ENCODE data around the gene AGK.
"Not testable (repeated sequence)": the region's sequence is repeated elsewhere in the genome, so short reads cannot be mapped to it uniquely, and the experiment has no call there.

The AGK gene

GRCh38 chr7:141676618-141677017 is 125.4 kb downstream of the AGK start:
- no peak for DNase-seq (ENCODE audit: low read depth in 2 of 2)

- no peak for DNase-seq (ENCODE audit: low read depth in 2 of 2)
These were observed 127.8 kb downstream of the AGK start for GRCh38 chr7:141679014-141679413.

GRCh38 chr7:141685285-141686023 is 134.2 kb downstream of the AGK start:
- DNase-seq (ENCODE audit: low read depth in 2 of 2): no peak

GRCh38 chr7:141686074-141686473 is 134.9 kb downstream of the AGK start:
- no peak for DNase-seq (ENCODE audit: low read depth in 2 of 2)

DNA sequence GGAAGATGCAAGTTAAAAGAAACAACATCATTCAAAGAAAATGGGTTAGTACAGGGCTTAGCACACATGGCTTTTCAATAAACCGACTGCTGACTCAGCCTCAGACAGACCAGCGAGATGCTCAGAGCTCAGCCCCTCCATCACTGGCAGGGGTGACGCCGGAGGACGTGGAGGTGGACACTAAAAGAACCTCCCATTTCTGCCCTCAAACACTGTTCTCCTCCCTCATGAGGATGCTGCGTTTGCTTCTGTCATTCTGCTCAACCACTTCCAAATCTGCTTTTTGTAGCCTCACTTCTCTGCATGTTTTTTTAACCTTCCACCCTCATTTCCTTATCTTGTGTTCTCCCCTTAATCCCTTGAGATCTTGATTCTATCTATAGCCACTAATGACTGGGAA is 135.5 kb downstream of the AGK start:
- DNase-seq (ENCODE audit: low read depth in 2 of 2): no peak

GRCh38 chr7:141688043-141688442 is 136.8 kb downstream of the AGK start:
- DNase-seq (ENCODE audit: low read depth in 2 of 2): no peak

DNA sequence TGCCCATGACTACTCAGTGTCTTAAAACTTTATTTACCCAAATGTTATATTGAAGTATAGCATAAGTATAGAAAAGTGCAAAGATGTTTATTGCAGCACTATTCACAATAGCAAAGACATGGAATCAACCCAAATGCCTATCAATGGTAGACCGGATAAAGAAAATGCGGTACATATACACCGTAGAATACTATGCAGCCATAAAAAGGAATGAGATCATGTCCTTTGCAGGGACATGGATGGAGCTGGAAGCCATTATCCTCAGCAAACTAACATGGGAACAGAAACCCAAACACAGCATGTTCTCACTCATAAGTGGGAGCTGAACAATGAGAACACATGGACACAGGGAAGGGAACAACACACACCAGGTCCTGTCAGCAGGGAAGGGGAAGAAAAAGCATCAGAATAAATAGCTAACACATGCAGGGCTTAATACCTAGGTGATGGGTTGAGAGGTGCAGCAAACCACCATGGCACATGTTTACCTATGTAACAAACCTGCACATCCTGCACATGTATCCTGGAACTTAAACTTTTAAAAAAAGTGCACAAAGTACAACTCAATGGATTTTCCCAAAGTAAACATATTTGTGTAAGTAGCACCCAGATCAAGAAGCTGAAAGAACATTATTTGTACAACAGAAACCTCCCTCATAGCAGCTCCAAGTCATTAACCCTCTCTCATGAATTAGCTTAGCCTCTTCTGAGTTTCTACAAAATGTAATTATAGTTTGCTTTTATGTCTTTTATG is 138.0 kb downstream of the AGK start:
- not testable (repeated sequence) for DNase-seq (ENCODE audit: low read depth in 2 of 2)

DNA sequence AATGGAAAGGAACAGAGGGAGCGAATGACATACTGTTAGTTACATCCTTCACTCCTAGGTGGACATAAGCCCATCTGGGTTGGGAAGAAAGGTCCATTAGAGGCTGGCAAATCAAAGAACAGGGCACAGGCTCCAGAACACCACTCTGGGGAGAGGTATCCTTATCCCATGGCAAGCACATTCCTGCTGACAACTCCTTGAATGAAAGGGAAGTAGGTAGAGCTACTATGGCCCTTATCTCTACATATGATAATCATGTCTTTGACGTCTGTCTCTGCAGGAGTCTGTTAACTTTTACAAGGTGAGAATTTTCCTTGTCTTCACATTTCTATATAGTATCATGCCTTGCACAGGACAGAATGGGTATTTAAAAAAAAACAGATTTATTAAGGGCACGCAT is 140.3 kb downstream of the AGK start:
- no peak for DNase-seq (ENCODE audit: low read depth in 2 of 2)

DNA sequence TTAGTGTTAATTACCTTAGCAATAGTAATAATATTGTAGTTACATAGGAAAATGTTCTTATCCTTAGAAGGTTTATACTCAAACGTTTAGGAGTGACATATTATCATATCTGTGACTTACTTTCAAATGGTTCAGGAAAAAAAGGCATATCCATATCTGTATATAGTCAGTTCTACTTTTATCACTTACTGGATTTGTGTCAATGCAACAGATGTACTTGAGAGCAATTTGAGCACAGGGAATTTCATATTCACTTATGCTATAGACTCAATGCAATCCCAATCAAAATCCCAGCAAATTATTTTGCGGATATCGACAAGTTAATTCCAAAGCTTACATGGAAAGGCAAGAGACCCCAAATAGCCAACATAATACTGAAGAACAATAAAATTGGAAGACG is 140.8 kb downstream of the AGK start:
- no peak for DNase-seq (ENCODE audit: low read depth in 2 of 2)

GRCh38 chr7:141693082-141693481 is 141.9 kb downstream of the AGK start:
- DNase-seq (ENCODE audit: low read depth in 2 of 2): no peak

DNA sequence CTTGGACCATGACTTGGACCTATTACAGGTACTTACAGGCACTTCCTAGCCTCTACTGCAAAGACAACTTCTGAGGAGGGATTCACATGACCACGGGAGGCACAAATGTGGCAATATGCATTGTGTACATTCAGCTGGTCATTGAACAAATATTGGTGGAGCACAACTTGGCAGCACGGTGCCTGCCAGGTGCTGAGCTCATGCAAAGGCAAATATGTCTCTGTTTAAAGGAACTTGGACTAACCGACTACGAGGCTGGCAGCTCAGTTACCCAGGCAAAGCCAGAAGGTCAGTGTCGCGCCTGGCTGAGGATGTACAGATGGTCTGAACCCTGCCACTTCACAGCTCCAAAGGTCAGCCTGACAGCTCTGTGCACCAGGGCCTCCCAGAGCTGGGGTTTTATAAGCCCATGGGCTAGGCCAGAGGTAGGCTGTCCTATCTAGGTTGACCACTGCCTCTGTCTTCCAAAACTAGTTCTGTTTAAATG is 144.6 kb downstream of the AGK start:
- DNase-seq (ENCODE audit: low read depth in 2 of 2): no peak

- DNase-seq (ENCODE audit: low read depth in 2 of 2): no peak
These were observed 145.1 kb downstream of the AGK start for GRCh38 chr7:141696348-141696747.

DNA sequence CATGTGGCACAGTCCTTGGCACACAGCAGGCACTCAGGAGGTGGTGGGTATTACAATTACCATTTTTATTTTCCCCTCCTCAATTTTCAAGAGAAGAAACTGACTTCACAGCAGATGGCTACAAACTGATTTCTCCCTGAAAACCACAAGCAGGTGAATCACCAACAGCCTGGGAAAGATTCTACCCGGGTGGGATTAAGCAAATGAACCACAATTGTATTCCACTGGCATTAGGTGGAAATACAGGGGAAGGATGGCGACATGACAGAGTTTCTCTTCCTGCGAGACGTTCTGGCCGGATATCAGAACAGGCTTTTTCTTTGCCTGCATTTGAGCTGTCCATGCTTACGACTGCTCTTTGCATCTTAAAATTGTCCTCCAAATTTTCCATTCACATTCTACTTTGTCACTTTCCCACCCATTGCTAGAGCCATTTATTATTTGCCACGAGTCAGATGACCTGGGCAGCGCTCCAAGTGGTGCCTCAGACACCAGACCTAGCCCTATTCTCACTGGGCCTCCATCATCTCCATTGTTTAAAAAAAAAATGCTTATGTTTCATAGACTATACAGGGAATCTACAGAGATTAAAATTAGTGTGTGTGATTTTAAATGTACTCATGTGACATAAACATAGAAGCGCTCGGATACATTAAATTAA is 146.1 kb downstream of the AGK start:
- DNase-seq (ENCODE audit: low read depth in 2 of 2): no peak

DNA sequence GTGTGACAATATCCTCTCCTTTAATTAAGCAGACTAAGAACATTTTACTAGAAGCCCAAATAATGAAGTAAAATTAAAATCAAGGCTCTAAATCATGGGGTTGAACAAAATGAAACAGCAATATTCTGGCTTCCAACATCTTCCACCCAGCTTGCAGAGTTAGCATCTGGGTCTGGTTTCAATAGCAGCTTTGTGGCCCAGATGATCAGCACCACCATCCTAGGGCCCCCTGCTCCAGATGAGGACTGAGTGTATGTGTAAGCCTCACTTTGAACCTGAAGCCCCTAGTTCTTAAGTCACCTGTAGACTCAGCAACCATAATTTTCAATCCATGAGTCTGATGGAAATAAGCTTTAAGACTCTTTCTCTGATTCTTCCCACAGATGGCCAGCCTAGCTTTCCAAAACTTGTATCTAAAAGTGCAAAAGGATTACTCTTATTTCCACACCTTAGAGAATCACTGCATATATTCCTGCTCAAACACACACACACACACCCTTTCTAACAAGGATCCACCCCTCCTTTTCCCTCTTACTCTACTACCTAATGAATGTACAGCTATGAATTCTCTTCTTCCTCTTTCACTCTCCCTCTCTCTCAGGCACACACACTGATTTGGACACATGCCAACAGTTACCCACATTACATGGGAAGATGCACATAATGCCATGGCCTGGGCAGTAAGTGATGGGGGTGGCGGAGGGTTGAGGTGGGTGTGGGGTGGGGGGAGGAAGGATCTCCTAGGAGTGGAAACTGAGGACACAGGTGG is 147.2 kb downstream of the AGK start:
- DNase-seq (ENCODE audit: low read depth in 2 of 2): no peak

- no peak for DNase-seq (ENCODE audit: low read depth in 2 of 2)
These were observed 148.7 kb downstream of the AGK start for GRCh38 chr7:141699860-141700259.

DNA sequence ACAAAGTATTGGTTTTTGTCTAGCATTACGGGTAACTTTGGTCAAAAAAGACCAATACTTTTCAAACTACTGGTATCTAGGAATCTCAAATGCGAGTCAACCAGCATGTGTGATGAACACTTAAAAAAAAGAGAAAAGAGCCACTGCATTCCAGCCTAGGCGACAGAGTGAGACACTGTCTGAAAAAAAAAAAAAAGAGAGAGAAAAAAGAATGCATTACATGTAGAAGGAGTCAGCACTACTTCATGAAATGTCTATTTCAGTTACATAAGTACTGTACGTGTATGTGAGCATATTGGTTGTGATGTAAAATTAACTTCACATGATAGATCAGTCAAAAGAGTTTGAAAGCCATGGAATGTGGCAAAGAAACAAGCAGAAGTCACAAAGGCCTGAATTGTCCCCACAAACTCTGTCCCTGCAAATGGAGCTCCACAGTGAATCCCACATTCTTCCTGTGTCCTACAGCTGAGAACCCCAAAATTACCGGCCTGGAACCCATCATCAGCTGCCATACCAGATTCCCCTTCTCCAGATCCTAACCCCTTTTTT is 149.2 kb downstream of the AGK start:
- no peak for DNase-seq (ENCODE audit: low read depth in 2 of 2)

- DNase-seq (ENCODE audit: low read depth in 2 of 2): no peak
These were observed 149.7 kb downstream of the AGK start for GRCh38 chr7:141700848-141701371.

GRCh38 chr7:141701489-141702046 is 150.4 kb downstream of the AGK start:
- peak; percentile 40 to 51 for DNase-seq (ENCODE audit: low read depth in 2 of 2)

DNA sequence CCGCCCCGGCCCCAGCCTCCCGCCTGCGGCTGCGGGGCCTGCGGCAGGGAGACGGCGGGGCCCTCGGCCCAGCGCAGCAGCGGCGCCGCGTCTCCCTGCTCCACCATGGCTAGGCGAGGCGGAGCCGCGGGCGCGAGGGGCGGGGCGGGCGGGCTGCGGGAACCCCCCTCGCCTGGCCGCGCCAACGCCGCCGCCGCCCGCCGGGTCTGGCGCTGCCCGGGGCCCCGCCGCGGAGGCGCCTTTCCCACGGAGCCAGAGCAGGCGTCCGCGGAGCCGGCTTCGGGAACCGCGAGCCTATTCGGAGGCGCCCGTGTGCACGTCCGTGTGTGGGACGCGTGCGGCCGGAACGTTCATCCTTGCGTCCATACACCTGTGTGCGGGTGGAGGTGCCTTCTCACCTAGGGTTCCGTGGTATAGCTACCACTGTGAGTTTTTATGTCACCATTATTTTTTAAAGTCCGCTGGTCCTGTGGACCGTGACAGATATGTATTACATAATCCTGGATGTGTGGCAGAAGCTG is 150.9 kb downstream of the AGK start, which contains the start of gene DENND11:
TSS of gene DENND11 (minus strand) at position 120 of the 521 bp plus-strand sequence. CDS start at position 107, 13 bp downstream.
- DNase-seq (ENCODE audit: low read depth in 2 of 2): peak in 1 of 2 experiments; percentile 25

DNA sequence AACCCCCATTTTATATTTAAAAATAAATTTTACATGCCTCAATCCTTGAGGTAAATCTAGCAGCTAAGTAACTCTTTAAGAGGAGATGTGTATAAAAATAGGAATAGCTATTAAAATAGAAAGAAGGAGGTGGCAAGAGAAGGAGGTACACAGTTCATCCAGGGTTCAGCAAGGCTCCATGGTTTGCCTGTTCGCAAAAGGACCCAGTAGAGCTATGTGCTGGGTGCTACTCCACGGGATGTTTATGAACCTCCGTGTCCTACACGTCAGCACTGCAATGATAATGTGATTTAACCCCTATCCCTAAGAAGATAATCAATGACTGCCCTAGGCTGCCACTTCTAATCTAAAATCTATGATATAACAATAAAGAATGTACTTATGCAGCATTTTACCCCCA is 151.7 kb downstream of the AGK start:
- no peak for DNase-seq (ENCODE audit: low read depth in 2 of 2)

DNA sequence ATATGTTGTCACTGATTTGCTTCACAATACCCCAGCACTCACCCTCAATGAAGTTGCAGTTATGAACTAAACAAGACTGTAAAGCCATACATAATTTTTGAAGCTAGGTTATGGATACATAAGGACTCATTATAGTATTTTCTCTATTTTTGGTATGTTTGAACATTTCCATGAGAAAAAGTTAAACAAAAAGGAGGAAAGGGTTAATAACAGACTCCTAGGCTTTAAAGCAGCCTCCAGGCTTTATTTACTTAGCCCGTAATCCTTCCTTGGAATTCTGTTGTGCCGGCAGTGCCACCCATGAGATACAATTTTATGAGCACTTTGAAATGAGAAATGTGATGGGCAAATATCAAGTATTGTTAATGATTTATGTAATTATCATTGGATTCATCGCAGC is 152.9 kb downstream of the AGK start:
- no peak for DNase-seq (ENCODE audit: low read depth in 2 of 2)
